NCI-H187 (cell line): ENCODE results near the gene BUD13.

Experiments used
- DNase-seq, 2 experiments: peaks; one replicate each; lab custom pipeline; 2025; lab: John Stamatoyannopoulos, UW

Gene BUD13

GRCh38 chr11:116750070-116750718, 22.6 kb downstream of the BUD13 start:
- no peak for DNase-seq

DNA sequence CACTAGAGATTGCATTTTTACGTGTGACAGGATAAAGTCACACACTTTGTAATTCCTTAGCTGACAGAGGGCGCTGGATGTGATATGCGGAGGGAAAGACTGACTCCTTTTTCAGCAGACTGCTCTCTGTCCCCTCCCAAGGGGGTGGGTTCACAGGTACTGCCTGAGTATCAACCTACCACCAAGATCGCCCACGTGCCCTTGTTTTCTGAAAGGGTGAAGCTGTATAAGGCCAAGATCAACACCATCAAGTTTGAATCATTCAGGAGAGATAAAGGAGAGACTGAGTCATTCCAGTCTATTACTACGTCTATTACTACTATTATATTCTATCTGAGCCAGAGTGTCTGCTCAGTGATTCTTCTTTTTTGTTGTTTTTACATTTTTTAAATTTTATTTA, 30.7 kb downstream of the BUD13 start:
- DNase-seq = no peak

- DNase-seq = no peak
Observed at GRCh38 chr11:116740741-116741140, 32.0 kb downstream of the BUD13 start.

GRCh38 chr11:116738975-116739374, 33.8 kb downstream of the BUD13 start:
- DNase-seq = no peak

DNA sequence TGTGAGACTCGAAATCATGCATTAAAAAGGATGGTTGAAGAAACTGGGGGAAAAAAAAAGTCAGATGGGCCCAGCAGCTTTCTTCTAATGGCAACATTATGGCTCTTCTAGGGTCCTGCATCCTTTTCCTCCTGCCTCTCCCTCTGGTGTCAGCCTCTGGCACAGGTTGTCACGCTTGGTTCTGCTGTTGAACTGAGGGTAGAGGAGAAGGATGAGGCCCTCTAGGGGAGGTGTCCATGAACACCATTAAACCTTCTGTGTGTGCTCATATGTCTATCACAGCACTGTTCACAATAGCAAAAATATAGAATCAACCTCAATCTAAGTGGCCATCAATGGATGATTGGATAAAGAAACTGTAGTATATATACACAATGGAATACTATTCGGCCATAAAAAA, 36.0 kb downstream of the BUD13 start:
- no peak for DNase-seq

- no peak for DNase-seq
Observed at GRCh38 chr11:116733969-116734508, 38.7 kb downstream of the BUD13 start.

DNA sequence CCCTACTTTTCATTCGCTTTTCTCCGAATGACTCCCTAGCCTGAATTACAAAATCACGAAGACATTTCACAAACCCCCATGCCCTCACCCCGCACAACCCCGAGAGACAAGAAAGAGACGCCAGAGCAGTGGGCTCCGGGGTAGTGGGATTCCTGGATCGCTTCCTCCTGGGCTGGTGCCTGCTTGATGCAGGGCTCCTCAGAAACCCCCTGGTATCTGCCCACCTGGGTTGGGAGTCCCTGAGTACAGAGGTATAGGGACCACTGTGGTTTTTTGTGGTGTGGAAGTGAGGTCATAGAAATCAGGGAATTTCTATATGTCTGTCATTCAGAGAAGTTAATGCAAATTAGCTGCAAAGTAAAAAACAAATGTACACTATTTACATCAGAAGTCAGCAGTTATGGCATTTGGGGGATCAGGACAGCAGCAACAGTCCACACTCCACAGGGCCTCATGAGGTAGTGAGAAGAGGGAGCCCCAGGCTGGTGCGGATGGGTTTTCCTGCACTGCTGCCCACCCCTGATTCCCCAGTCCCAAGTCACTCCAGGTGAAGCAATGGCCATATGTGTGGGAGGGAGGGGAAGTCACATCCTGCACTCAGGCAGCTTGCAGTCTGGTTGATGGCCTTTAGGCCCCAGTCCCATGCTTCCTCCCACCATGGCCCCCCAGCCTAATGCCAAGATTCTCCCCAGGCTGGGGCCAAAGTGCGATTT, 39.6 kb downstream of the BUD13 start:
- DNase-seq = no peak

- DNase-seq = no peak
Observed at GRCh38 chr11:116732271-116733042, 40.3 kb downstream of the BUD13 start.

GRCh38 chr11:116731821-116732220, 41.0 kb downstream of the BUD13 start:
- no peak for DNase-seq

GRCh38 chr11:116731097-116731761, 41.6 kb downstream of the BUD13 start:
- no peak for DNase-seq

GRCh38 chr11:116730601-116731000, 42.2 kb downstream of the BUD13 start:
- no peak for DNase-seq

DNA sequence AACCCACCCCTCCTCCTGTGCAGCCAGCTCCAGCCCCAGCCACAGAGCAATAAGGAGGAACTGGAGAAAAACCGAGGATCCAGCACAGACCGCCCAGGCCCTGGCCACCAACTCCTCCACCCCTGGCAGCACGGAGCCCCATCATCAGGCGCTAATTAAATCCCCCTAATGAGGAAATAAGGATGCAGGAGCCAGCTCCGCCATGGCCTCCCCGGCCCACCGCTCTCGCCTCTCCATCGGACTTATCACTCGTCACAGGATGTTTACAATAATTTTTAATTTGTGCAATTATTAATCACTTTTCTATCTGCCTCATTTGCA, 42.6 kb downstream of the BUD13 start:
- DNase-seq = no peak

DNA sequence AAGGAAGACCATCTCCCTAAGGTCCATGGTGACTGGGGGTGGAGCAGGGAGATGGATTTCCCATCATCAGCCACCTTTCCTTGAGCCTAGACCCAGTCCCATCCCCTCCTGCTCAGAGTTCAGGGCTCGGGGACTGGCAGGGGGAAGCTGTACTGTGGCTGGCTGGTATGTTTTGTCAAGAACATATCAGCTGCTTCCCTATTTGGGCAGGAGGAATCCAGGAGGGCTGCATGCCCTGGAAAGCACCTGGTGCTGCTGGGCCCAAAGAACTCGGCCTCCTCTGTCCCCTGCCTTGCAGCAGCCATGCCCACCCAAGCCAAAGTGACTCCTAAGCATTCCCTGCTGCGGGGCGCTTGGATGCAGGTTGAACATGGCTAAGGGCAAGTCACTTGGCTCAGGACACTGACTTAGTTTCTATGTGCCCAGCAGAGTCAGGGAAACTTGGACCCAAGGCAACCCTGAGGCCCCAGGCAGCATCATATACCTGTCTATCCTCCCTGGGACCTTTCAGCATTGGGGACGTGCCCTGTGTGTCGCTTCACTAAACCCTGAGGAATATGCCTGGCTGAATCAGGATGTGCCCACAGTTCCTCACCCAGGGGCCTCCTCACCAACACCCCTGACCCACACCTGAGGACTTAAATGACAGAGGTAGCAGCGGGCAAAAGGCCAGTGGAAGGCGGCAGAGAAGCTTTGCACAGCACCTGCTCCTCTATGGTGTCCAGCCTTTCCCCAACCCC, 43.1 kb downstream of the BUD13 start:
- DNase-seq = no peak

DNA sequence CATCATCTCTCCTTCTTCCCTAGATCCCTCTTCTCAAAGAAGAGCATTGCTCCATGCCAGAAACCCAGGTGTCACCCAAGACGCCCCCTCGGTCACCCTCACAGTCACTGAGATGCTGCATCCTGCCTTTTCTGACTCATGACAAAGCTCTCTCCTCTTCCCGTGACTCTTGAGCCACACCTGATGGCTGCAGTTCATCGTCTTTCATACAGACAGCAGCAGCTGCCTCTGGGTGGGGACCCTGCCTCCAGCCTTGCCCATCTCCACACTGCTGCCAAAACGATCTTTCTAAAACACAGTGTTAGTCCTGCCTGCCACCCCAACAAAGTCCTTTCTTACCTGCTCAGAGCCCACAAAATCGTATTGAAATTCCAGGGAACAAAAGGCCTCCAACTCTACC, 44.8 kb downstream of the BUD13 start:
- DNase-seq = no peak

DNA sequence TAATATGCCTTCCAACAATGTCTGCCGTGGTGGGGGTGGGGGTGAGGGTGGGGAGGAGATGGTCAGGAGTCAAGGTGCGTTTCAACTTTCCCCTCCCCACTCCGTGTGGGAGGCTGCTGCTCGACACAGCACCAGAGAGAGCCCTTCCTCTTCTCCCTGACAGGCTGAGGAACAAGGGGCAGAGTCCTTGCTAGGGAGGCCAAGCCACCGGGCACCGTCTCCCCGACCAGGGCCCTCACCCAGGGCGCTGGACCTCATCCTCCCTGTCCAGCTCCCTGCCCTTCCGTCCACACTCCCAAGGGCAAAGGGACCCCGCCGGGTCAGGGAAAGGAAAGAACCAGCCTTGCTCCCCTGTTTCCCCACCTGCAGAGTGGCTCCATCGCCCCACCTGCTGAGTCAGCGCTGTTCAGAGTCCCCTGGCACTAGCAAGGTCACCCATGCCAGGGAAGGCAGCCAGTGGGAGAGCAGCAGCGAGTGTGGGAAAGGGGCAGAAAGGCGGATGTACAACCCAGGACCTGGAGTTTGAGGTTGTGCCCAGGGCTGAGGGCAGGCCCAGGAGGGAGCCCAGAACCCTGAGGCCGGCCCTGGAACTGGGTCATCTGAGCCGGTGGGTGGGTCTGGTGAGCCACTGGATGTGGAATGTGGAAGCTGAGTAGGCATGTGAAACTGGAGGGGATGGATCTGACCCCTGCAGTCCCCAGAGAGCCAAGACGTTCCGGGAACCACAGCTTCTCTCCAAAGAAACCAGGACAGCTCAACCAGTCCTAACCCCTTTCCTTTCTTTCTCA, 47.2 kb downstream of the BUD13 start:
- DNase-seq = no peak

DNA sequence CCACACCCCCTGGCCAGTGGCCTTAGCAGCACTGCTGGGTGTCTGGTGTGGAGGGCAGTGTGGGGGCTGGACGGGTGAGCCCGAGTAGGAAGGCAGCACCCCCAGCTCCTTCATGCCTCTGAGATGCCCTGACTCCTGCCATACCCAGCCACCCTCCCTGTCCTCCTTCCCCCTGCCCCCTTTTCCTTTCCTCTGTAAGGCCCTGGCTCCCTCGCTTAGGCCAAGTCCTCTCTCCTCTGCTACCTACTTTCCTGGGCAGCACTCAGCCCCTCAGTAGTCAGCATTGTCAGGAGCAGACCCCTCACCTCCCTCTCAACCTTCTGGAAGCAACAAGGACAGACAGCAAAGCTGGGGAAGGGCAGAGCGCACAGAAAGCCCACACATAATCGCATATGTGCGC, 48.0 kb downstream of the BUD13 start:
- DNase-seq = no peak

- no peak for DNase-seq
Observed at GRCh38 chr11:116723511-116723910, 49.3 kb downstream of the BUD13 start.

GRCh38 chr11:116721988-116722387, 50.8 kb downstream of the BUD13 start:
- DNase-seq = no peak

DNA sequence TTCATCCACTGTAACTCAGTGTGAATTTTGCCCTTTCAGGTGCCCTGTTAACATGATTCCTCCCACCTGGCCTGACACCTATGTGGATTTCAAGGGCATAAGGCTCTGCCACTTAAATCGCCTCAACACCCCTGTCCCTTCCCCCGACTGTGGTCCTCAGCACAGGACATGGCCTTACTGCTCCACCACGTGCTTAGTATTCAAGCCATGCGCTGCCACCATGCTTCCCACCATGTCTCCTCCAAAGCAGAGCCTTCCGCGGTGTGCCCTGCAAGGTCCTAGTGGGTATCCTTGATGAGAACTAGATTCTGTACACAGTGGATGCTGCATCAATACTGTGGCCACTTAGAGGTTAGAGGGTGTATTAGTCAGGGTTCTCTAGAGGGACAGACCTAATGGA, 51.9 kb downstream of the BUD13 start:
- DNase-seq = no peak

DNA sequence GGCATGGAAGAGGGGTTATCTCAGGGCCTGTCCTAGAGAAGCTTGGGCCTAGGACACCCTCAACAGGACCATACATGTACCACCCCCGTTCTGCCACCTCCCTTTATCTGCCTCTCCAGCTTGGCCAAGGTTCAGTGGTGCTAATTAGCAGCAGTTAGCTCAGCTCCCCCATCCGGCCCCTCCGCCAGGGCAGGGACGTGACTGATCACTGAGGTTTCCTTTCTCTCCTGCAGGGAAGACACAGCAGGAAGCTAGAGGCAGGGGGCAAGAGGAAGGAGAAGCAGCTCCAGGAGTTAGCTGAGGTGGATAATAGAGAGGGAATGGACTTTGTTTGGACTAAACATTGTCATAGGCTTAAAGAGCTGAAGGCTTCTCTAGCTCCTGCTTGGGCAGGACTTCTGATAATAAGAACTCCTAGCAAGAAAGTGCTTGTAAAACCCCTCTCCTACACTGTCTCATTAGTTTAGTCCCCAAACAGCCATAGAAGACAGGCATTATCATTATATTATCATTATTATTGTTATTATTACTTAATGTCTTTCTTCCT, 53.8 kb downstream of the BUD13 start:
- no peak for DNase-seq

DNA sequence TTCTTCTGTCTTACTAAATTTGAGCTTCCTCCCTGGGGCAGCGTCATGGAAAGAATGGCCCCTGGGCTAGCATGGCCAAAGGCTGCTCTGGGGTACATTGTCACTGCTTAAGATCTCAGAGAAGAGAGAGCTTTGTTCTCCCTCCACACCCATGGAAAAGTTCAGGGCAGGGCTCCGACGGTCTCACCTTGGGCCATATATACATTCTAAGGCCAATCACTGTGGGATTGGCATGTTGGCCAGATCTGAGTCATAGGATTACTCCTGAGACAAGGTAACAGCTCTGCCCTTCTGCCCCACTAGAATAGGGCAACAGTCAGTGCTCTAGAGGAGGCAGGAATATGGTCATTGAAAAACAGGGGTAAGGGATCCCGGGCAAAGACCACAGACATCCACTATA, 56.2 kb downstream of the BUD13 start:
- DNase-seq = no peak
